Endothelial cell of umbilical vein (primary cell): Measurements from ENCODE around the gene EXOSC2. TPM values are rescaled to one million over a fixed set of nuclear protein-coding genes. Genes with fewer than 3 reads are reported as not detected.
"Not testable (repeated sequence)": the region's sequence is repeated elsewhere in the genome, so short reads cannot be mapped to it uniquely, and the experiment has no call there.

Experiments used
- BruUV-seq: library from RNA; stranded (reverse); fragments of 400-500 nt; replicated peaks from 2 replicates; lab custom pipeline; 2021; lab: Mats Ljungman, UMichigan
- CTCF ChIA-PET: fragments of 300-600, 350-600 bp; sonication (Branson Sonifier 250); formaldehyde crosslinking; loops from one replicate; lab custom pipeline; 2021; ENCODE audit warnings: antibody characterized with exemption, inconsistent platforms; lab: Charles Lee
- POLR2A ChIA-PET: fragments of 300-600, 350-600 bp; sonication (Branson Sonifier 250); formaldehyde crosslinking; loops from one replicate; lab custom pipeline; 2021; ENCODE audit warnings: antibody characterized with exemption, inconsistent platforms; lab: Charles Lee
- DNase-seq: peaks from one replicate; pipeline ENCODE4 v3.0.0-alpha.2; 2011; ENCODE audit warnings: low read depth, low spot score
- FAIRE-seq: peaks from 2 replicates; lab custom pipeline; 2011; peaks lifted over from hg19 to GRCh38; lab: Jason Lieb, UNC
- H2AFZ ChIP-seq: 2 replicates; pipeline ENCODE4 v1.6.0; 2012; ENCODE audit warnings: low read depth, low read length, control low read depth, inconsistent platforms
- H3K27ac ChIP-seq: 2 replicates; pipeline ENCODE4 v1.5.1; 2011; ENCODE audit warnings: low read depth, mild to moderate bottlenecking, control low read depth, low read length, moderate library complexity; ENCODE audit not compliant: insufficient read depth
- H3K27me3 ChIP-seq, 2 experiments: 2 replicates each; pipeline versions ENCODE4 v1.6.0 to v1.6.1; 2011; ENCODE audit warnings: low read length in 2 of 2, mixed read lengths in 1 of 2; ENCODE audit not compliant: control insufficient read depth in 2 of 2, insufficient read depth in 2 of 2
- H3K36me3 ChIP-seq, 2 experiments: 2 replicates in 1 of 2; 3 replicates in 1 of 2; pipeline ENCODE4 v1.5.1; 2011; ENCODE audit warnings: low read length in 2 of 2, mild to moderate bottlenecking in 1 of 2, moderate library complexity in 1 of 2; ENCODE audit not compliant: control insufficient read depth in 2 of 2, insufficient read depth in 2 of 2; ENCODE audit errors: extremely low read depth in 1 of 2
- H3K4me1 ChIP-seq: 3 replicates; pipeline ENCODE4 v1.5.1; 2011; ENCODE audit warnings: mild to moderate bottlenecking, low read length; ENCODE audit not compliant: control insufficient read depth, insufficient read depth; ENCODE audit errors: extremely low read depth
- H3K4me2 ChIP-seq: 2 replicates; pipeline ENCODE4 v1.6.1; 2011; ENCODE audit warnings: low read length, control low read depth, mixed read lengths; ENCODE audit not compliant: insufficient read depth
- H3K4me3 ChIP-seq, 3 experiments: fragments of 200-600 bp in 1 of 3; sonication (generic), shearing (Covaris generic) in 1 of 3; replicated peaks in 1 of 3; 2 replicates each; pipeline ENCODE4 v1.5.1; 2011 to 2016; ENCODE audit warnings: control low read depth in 3 of 3, low read length in 3 of 3, mild to moderate bottlenecking in 2 of 3, inconsistent platforms in 1 of 3, low read depth in 1 of 3, moderate library complexity in 1 of 3; ENCODE audit not compliant: insufficient read depth in 1 of 3
- H3K79me2 ChIP-seq: 2 replicates; pipeline ENCODE4 v1.6.0; 2012; ENCODE audit warnings: low read length, inconsistent platforms; ENCODE audit not compliant: control insufficient read depth, insufficient read depth
- H3K9ac ChIP-seq: replicated peaks from 2 replicates; pipeline ENCODE3; 2011; ENCODE audit warnings: low read length, control low read depth; ENCODE audit not compliant: insufficient read depth; ENCODE audit errors: extremely low read depth
- H3K9me1 ChIP-seq: replicated peaks from 3 replicates; pipeline ENCODE4 v1.6.0; 2011; ENCODE audit warnings: mild to moderate bottlenecking, low read length; ENCODE audit not compliant: control insufficient read depth, insufficient read depth; ENCODE audit errors: extremely low read depth
- H3K9me3 ChIP-seq: replicated peaks from 2 replicates; pipeline ENCODE4 v1.5.1; 2012; ENCODE audit warnings: low read length, inconsistent platforms; ENCODE audit not compliant: control insufficient read depth, insufficient read depth
- H4K20me1 ChIP-seq: replicated peaks from 2 replicates; pipeline ENCODE3; 2011; ENCODE audit warnings: mild to moderate bottlenecking, low read length; ENCODE audit not compliant: control insufficient read depth, insufficient read depth; ENCODE audit errors: extremely low read depth
- CTCF ChIP-seq, 2 donors: IDR thresholded peaks; 1 replicate in 1 of 2; 2 replicates in 1 of 2; pipeline ENCODE4 v1.5.1; 2011; ENCODE audit warnings: low read length in 2 of 2, mild to moderate bottlenecking in 2 of 2, moderate library complexity in 2 of 2, control low read depth in 1 of 2, inconsistent platforms in 1 of 2, low read depth in 1 of 2; ENCODE audit not compliant: insufficient read depth in 1 of 2; ENCODE audit errors: extremely low read depth in 1 of 2
- EZH2 ChIP-seq: IDR thresholded peaks from 2 replicates; pipeline ENCODE4 v1.6.1; 2012; ENCODE audit warnings: borderline replicate concordance, low read depth, mild to moderate bottlenecking, moderate library complexity, low read length, inconsistent platforms; ENCODE audit not compliant: severe bottlenecking
- FOS ChIP-seq: IDR thresholded peaks from 2 replicates; pipeline ENCODE4 v1.6.1; 2011; ENCODE audit warnings: mild to moderate bottlenecking, low read length, moderate library complexity, borderline replicate concordance; ENCODE audit not compliant: insufficient read depth
- GATA2 ChIP-seq: IDR thresholded peaks from 2 replicates; pipeline ENCODE4 v1.7.0; 2011; ENCODE audit warnings: low read depth, mild to moderate bottlenecking, moderate library complexity, mixed read lengths, low read length; ENCODE audit not compliant: insufficient read length, insufficient read depth
- JUN ChIP-seq: IDR thresholded peaks from 2 replicates; pipeline ENCODE4 v1.6.1; 2011; ENCODE audit warnings: borderline replicate concordance, low read depth; ENCODE audit not compliant: insufficient read length, insufficient read depth
- MAX ChIP-seq: IDR thresholded peaks from 2 replicates; pipeline ENCODE4 v1.6.1; 2011; ENCODE audit not compliant: insufficient read depth, insufficient read length
- MYC ChIP-seq: IDR thresholded peaks from one replicate; pipeline ENCODE4 v1.6.1; 2011; ENCODE audit warnings: mild to moderate bottlenecking, low read depth, low read length
- POLR2A ChIP-seq: IDR thresholded peaks from 2 replicates; pipeline ENCODE4 v1.6.1; 2012; ENCODE audit warnings: low read depth, mild to moderate bottlenecking, control low read depth, low read length
- POLR2AphosphoS5 ChIP-seq: IDR thresholded peaks from 2 replicates; pipeline ENCODE4 v1.6.1; 2012; ENCODE audit warnings: low read depth, mild to moderate bottlenecking, control low read depth, low read length, moderate library complexity; ENCODE audit not compliant: insufficient read depth
- dilution Hi-C: fragments of 300-500 bp; cut with MboI; formaldehyde crosslinking; loops from one replicate; pipeline ENCODE4 v1.15.0; 2019; ENCODE audit warnings: low sequenced_read_pairs; ENCODE audit not compliant: extremely low pct_ligation_motif_present
- intact Hi-C: fragments of 100-400 bp; cut with micrococcal nuclease; formaldehyde crosslinking; loops from one replicate; pipeline ENCODE4 v1.10.0; 2022
- polyA plus RNA-seq, 4 experiments: library from polyadenylated mRNA; depleted of rRNA in 3 of 4; stranded (reverse) in 3 of 4; unstranded in 1 of 4; fragments of >200 nt; gene quantifications; 2 replicates each; pipeline versions ENCODE4 v1.2.1 to v1.2.3, GENCODE V29; 2011 to 2012; ENCODE audit warnings: missing spikeins in 1 of 4
- total RNA-seq: library from RNA; stranded (reverse); gene quantifications from 2 replicates; pipeline ENCODE4 v1.2.3, GENCODE V29; 2021

Gene EXOSC2
- total and polyA plus RNA-seq, 2 donors (not counting 3 experiments of a cell fraction or from before 2014, with no cell fraction given) = 25.5 to 44.4 TPM

DNA sequence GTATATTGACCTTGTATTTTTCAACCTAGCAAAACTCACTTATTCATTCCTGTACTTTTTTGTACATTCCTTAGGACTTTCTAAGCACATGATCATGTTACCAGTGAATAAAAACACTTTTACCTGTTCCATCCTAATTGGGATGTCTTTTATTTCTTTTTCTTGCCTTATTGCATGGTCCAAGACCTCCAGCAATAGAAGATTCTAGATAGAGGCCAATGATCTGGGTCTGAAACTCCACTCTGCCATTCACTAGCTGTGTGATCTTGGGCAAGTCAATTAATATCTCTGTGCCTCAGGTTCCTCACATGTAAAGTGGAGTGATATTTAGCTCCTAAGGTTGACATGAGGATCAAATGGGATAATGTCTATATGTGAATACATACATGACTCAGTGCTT lies 8.5 kb upstream of the EXOSC2 start:
- no peaks in the 10 kb centered on the region for H3K9me1 ChIP-seq
- no peaks in the 10 kb centered on the region for H3K36me3 ChIP-seq
- DNase-seq (no peak), FAIRE-seq (no peak)
- ChIA-PET POLR2A (no interaction called here), CTCF (interaction anchor here (1.1 to 1.4 kb wide), 7 partner anchors 8 to 357 kb away, joined by 3 to 101 read pairs (median 5); partner anchors contain the start of gene EXOSC2)
- dilution Hi-C loops = loop anchor here (25.0 kb wide), 1 partner anchor 177 kb away; no protein-coding TSS in a partner anchor
- intact Hi-C loops = no loop called here
- H3K27me3 ChIP-seq = peaks cover 3% of the 10 kb centered on the region in 2 experiments
- H4K20me1 ChIP-seq = no peaks in the 10 kb centered on the region
- H3K79me2 ChIP-seq = no peaks in the 10 kb centered on the region
- H3K4me2 ChIP-seq = no peak overlapping the region
- no peak overlapping the region for H2AFZ ChIP-seq
- no peak overlapping the region for H3K4me3 ChIP-seq
- no peaks in the 10 kb centered on the region for H3K9me3 ChIP-seq
- no TSS peak for BruUV-seq
- H3K27ac ChIP-seq = no peak overlapping the region
- no peak overlapping the region for H3K9ac ChIP-seq
- no peak for TF ChIP-seq POLR2AphosphoS5
- no peak for TF ChIP-seq MYC
- no peak for TF ChIP-seq CTCF (IDR thresholded peaks at IDR 0.05; ENCODE audit: extremely low read depth in 1 of 2, insufficient read depth in 1 of 2, low read depth in 1 of 2, low read length in 2 of 2)
- no peak for TF ChIP-seq MAX
- TF ChIP-seq FOS = no peak
- TF ChIP-seq JUN = no peak
- TF ChIP-seq EZH2 = no peak
- TF ChIP-seq POLR2A = no peak
- TF ChIP-seq GATA2 = no peak
- H3K4me1 ChIP-seq = peaks cover 11% of the 10 kb centered on the region

- POLR2A ChIA-PET, H3K4me1 ChIP-seq, FAIRE-seq, H3K9me1 ChIP-seq, BruUV-seq, H3K27me3 ChIP-seq, H4K20me1 ChIP-seq, H3K36me3 ChIP-seq, H3K79me2 ChIP-seq, H3K9me3 ChIP-seq, H3K4me3 ChIP-seq, intact Hi-C loops, DNase-seq, H3K9ac ChIP-seq, H2AFZ ChIP-seq, H3K27ac ChIP-seq, H3K4me2 ChIP-seq: not testable (repeated sequence)
- dilution Hi-C loops = loop anchor here (25.0 kb wide), 1 partner anchor 176 kb away; no protein-coding TSS in a partner anchor
- CTCF ChIA-PET = interaction anchor here (0.7 to 1.3 kb wide), 3 partner anchors 23 to 225 kb away, joined by 3 read pairs; no protein-coding TSS in a partner anchor
Observed at GRCh38 chr9:130685945-130686344, 7.6 kb upstream of the EXOSC2 start.
